AG10803 (cell line): Measurements from ENCODE around the gene CDH4.

Experiments
- DNase-seq: peaks from one replicate; pipeline ENCODE4 v3.0.0; 2010; ENCODE audit warnings: low read depth
- H3K4me3 ChIP-seq: 2 replicates; pipeline ENCODE4 v1.5.1; 2011; ENCODE audit warnings: mild to moderate bottlenecking, low read length, control low read depth
- TF ChIP-seq, protein P1 (sequence below): conservative IDR thresholded peaks from 2 replicates; pipeline ENCODE4 v1.5.1; 2011; ENCODE audit warnings: mild to moderate bottlenecking, low read length, control low read depth, inconsistent platforms

Gene CDH4

DNA sequence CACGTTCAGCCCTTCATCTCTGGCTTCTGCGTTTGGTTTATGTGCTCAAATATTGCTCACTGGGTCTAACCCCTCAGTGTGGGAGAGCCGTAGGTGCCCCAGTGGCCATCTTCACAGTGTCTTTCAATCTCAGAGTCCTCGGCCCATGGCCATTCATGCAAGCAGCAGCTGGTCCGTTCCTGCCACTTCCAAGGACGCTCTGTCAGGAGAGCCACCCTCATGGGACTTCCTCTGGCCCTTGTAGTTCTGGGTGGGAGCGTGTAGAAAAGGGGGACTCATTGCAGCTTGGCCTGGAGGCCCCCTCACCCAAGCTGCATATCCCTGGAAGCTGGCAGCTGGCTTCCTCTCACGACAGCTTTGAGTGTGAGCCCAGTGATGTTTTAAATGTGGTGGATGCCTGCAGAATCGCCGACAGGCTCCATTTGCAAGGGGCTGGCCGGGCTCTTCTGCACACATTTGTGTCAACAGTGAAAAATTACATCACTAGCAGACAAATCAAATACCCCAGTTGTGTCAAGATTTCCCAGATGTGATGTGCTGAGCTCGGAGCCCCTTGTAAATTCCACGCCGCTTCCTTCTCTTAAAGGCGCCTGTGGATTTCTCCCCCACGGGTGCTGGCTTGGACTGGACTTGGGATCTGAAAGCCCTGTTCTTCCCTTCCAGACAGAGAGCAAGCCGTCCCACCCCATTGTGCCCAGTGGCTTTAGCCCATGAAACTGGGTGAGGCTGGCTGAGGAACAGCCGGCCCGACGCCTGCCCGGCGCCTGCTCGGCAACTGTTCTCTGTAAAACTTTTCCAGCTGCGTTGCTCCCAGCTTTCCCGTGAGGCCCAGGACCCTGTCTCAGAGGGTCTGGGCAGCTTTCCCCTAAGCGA is 453.6 kb downstream of the CDH4 start:
- TF ChIP-seq, protein P1, sequence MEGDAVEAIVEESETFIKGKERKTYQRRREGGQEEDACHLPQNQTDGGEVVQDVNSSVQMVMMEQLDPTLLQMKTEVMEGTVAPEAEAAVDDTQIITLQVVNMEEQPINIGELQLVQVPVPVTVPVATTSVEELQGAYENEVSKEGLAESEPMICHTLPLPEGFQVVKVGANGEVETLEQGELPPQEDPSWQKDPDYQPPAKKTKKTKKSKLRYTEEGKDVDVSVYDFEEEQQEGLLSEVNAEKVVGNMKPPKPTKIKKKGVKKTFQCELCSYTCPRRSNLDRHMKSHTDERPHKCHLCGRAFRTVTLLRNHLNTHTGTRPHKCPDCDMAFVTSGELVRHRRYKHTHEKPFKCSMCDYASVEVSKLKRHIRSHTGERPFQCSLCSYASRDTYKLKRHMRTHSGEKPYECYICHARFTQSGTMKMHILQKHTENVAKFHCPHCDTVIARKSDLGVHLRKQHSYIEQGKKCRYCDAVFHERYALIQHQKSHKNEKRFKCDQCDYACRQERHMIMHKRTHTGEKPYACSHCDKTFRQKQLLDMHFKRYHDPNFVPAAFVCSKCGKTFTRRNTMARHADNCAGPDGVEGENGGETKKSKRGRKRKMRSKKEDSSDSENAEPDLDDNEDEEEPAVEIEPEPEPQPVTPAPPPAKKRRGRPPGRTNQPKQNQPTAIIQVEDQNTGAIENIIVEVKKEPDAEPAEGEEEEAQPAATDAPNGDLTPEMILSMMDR = no peak
- no peak for DNase-seq

DNA sequence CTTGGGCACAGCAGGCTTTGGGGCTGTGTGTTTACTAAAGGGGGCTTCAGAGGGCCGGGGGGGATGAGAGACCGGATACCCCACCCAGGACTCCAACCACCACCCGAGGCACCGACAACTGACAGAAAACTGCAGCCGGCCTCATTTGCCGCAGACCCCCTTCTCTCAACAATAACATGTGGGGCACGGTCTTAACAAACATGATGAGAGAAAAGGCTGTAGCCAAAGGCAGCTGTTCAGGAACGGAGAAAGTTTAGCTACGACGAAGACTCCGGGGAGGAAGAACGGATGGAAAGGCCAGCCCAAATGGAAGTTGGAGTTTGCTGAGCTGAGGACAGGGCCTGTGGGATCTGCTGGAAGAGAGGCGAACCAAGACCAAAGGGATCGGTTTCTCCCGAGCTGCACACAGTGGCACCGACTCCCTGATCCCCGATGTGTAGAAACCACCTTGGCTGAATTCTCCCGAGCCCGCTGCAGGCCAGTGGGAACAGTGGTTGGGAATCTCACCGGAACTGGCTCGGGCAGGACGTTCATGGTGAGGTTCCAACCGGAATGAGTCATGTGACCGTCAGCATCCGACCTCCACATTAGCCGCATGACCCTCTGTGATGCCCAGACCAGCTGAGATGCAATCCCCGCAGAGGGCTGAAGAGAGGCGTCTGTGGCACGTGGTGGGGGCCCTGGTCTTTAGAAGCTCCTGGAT is 454.3 kb downstream of the CDH4 start:
- DNase-seq = no peak
- H3K4me3 ChIP-seq = no peak overlapping the region
- TF ChIP-seq, protein P1 = no peak

More for the DNA sequence above, 453.6 kb downstream of the CDH4 start:
- no peak overlapping the region for H3K4me3 ChIP-seq

DNA sequence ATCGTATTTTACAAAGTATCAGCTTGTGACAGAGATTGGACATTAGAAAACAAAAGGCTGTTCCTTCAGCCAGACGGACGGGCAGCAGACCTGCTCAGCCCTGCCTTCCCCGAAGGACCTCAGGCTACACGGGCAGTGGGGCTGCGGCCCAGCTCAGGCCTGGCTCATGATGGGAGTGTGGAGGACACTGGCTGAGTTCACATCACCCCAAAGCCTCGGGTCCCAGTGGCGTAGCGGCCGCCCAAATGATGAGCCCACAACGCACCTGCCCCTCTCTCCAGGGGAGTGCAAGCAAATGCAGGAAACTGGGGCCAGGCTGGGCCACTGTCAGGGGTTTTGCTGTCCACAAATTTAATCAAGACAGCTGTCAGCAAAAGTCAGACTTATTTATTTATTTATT is 456.8 kb downstream of the CDH4 start:
- DNase-seq = no peak
- TF ChIP-seq, protein P1 = no peak
- H3K4me3 ChIP-seq = no peak overlapping the region

DNA sequence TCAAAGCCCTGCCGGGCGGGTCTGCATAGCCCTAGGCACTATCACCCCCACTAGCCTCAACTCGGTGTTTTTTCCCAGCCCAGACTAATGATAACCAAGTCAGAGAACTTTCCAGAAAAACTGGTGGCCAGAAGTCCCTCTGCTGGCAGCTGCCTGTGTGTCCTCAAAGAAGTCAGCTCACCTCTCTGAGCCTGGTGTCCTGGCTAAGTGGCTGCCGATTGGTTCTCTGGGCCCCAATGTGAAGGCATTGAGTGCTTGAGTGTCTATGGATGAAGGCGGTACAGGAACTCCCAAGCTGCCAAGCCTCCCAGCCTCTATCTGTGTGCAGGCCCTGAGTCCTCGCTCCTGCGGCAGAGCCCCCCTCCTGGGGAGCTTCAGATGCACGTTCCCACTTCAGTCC is 458.0 kb downstream of the CDH4 start:
- TF ChIP-seq, protein P1 = no peak
- DNase-seq = no peak
- H3K4me3 ChIP-seq = no peak overlapping the region

DNA sequence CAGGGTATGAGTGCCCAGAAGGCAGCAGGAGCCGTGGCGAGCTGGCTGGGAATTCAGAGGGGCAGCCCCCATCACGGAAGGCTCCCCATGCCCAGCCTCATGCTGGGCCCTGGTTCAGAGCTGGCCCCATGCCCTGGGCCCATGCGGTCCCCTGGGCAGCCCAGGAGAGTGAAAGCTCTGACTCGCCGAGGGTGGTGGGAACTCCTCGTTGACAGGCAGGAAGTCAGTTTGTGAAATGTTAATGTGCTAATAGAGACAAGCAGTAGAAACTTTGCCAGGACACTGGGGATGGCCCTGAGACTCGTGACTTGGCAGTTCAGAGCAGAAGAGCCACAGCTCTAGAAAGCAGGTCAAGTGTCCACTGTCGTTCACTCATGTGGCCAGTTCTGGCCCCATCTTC is 460.6 kb downstream of the CDH4 start:
- no peak overlapping the region for H3K4me3 ChIP-seq
- TF ChIP-seq, protein P1 = no peak
- no peak for DNase-seq

DNA sequence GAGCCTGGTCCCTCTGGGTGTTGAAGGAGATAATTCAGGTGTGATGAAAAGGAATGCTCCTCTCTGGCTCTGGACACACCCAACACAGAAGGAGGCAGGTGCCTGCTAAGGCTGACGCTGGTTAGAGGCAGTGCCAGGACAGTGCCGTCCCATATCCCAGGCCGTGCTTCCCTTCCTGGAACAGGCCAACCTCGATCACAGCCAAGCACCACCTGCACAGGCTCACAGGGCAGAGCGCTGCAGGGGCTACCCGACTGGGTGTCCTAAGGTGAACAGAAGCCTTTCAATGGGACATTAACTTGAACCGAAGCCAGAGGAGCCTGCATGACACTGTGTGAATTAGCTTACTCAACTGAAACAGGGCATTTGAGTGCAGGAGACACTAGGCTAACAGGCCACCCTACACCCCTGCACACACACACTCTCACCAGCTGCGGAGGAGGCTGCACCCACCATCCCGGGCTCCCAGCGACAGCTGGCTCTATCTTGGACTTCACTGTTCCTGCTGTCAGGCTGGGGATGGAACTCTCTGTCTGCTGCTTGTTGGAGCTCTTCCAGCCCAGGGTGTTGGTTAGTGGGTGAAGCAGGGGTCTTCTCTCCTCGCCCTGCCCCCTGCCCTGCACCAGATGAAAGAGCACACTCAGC is 466.4 kb downstream of the CDH4 start:
- TF ChIP-seq, protein P1 = no peak
- DNase-seq = no peak
- H3K4me3 ChIP-seq = no peak overlapping the region
